Stimulated activated CD4-positive, alpha-beta T cell treated with anti-CD3 and anti-CD28 coated beads, Interleukin-12 subunit alpha, Interleukin-12 subunit beta, amount 100 ng/mL, for 4 hours (primary cell): Measurements from ENCODE around the gene EEFSEC.
"Not testable (repeated sequence)": the region's sequence is repeated elsewhere in the genome, so short reads cannot be mapped to it uniquely, and the experiment has no call there.

ENCODE experiments used
- DNase-seq: peaks from one replicate; pipeline ENCODE4 v3.0.0-alpha.2; 2020

Gene EEFSEC

DNA sequence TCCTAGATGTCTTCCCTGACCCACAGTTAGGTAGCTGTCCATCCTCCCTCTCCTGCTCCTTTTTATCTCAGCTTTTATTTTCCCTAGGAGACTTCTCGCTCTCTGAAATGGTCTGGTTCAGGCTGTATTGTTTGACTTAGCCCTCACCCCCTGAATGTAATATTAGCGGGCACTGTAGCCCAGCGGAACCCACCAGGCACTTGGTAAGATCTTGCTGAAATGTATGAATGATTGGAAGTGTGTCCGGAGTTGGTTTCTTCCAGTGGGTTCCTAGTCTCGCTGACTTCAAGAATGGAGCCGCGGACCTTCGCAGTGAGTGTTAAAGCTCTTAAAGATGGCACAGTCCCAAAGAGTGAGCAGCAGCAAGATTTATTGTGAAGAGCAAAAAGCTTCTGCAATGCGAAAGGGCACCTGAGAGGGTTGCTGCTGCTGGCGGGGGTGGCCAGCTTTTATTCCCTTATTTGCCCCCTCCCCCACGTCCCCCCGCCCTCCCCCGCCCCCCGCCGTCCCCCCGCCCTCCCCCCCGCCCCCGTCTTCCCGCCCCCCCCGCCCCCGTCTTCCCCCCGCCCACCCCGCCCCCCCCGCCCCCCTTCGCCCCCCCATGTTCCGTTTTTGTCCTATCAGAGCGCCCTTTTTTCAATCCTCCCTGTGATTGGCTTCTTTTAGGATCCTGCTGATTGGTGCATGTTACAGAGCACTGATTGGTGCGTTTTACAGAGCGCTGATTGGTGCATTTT lies 694 bp upstream of the EEFSEC start:
- no peak for DNase-seq

- not testable (repeated sequence) for DNase-seq
Observed at GRCh38 chr3:128154354-128154753, 1.1 kb downstream of the EEFSEC start.

- no peak for DNase-seq
Observed at GRCh38 chr3:128155616-128156360, 2.5 kb downstream of the EEFSEC start.

GRCh38 chr3:128160661-128161060 lies 7.4 kb downstream of the EEFSEC start:
- no peak for DNase-seq

DNA sequence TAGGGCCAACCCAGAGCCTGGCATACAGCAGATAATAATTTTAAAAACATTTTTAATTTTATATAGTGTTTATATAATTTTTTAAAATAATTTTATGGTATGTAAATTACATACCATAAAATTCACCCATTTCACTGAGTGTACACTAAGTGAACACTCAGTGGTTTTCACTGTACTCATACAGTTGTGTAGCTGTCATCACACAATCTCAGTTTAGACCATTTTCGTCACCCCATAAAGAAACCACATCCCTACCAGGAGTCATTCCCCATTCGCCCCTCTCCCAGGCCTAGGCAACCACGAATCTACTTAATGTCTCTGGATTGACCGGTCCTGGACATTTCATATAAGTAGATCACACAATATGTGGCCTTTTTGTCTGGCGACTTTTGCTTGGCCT lies 10.2 kb downstream of the EEFSEC start:
- DNase-seq = no peak

GRCh38 chr3:128166971-128167453 lies 13.7 kb downstream of the EEFSEC start:
- no peak for DNase-seq

DNA sequence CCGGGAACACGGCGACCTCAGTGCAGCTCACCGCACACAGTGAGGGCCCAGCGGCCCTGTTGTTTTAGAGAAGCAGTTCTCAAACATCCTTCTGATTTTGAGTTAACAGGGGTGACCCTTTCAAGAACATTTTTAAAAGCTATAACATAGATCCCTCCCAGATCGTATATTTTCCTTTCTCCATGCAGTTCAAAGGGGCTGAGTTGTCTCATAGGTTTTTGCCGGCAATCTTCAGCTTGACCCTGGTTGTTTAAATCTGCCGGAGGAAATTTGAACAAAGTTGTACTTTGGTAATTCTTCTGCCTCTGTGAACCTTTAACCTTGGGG lies 14.3 kb downstream of the EEFSEC start:
- DNase-seq = no peak

GRCh38 chr3:128167973-128168674 lies 14.8 kb downstream of the EEFSEC start:
- DNase-seq = no peak

- DNase-seq = no peak
Observed at GRCh38 chr3:128168836-128169235, 15.6 kb downstream of the EEFSEC start.

- DNase-seq = no peak
Observed at GRCh38 chr3:128170866-128171516, 17.7 kb downstream of the EEFSEC start.

GRCh38 chr3:128173200-128173599 lies 19.9 kb downstream of the EEFSEC start:
- no peak for DNase-seq

DNA sequence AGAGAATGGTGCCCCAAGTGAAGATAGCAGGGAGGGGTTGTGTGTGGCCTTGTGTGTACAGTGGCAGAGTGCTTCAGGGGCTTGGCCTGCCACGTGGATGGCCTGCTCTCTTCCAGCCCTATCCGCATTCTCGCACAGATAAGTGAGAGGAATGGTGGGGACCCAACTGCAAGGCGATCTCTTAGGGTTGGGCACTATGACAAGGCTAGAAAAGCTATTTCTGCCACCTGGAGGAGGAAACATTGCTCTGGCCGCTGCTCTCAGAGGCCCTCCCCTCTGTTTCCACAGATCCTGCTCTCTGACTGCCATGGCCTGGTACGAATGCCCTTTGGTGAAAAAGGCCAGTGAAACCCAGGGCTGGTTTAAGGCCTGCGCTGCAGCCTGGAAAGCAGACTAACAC lies 20.6 kb downstream of the EEFSEC start:
- DNase-seq = no peak

DNA sequence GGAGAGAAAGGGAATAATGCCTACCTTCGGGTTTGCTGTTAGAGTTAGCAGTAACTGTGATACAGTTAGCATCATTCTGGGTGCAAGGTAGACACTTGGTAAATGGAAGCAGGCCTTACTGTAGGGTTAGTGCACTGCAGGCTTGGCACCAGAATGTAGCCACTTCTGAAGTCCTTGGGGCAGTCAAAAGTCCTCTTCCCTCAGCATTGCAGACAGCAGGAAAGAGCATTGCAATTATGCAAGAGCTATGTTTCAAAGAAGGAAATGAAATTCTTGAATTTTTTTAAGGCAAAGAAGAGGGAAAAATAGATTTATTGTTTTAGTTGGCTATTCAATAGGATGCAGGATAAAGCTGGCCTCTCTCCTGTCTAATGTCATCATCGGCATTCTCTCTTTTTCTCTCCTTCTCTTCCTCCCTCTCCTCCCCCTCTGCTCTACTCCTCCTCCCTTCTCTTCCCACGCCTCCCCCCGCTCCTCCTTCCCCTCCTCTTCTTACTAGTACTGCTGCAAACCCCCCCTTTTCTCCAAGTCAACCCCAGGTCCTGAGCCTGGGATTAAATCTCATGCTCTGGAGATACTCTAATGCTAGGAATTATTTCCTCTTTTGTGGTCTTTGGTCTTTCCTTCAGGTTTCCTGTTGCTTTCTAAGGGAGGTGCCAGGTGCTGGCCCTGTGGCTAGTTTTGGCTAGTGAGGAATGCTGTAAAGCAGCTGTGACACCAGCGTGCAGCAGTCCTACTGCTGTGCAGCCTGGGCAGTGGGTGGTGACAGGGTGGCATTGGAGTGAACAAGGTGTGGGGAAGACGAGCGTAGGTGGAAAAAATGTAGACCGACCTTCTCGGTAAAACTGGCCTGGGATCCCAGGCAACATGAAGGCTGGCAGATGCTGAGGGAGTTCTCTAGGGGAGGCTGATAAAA lies 21.7 kb downstream of the EEFSEC start:
- no peak for DNase-seq

- no peak for DNase-seq
Observed at GRCh38 chr3:128175768-128176167, 22.5 kb downstream of the EEFSEC start.

DNA sequence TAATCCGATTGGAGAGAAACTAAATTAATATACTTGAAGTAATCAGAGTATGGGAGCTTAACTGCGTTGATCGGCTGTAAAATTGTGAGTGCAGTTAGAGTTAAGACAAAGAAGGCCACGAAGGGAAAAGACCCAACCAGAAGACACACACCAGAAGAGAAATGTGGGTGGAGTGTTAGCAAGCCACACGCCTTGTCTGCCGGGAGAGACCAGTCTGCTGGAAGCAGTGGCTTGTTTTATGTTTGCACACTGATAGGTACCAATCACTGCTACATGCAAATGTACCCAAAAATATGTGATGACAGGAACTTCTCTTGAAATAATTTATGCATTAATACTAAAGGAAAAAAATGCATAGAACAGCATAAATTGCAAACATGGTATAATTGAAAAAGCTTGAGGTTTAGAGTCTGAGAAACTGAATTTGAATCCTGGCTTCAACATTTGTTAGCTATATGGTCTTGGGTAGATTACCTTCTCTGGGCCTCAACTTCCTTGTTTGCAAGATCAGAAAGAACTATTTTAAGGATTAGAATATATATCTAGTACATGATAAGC lies 23.1 kb downstream of the EEFSEC start:
- no peak for DNase-seq

DNA sequence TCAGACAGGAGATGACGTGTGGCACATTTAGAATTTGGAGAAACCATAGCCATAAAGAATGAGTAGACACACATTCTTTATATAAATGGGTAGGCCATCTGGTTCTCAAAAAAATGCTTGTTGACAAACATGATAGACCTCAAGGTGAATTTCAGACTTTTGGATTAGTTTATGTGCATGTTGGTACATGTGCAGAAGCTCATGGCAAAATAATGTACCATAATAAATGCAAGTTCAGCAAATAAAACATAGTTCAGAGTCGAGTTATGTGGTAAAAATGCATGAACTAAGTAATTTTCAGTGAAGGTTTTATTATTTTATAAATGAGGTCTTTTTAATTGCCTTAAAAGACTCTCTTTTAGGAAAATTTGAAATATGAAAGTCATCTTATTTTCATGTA lies 24.6 kb downstream of the EEFSEC start:
- DNase-seq = no peak

DNA sequence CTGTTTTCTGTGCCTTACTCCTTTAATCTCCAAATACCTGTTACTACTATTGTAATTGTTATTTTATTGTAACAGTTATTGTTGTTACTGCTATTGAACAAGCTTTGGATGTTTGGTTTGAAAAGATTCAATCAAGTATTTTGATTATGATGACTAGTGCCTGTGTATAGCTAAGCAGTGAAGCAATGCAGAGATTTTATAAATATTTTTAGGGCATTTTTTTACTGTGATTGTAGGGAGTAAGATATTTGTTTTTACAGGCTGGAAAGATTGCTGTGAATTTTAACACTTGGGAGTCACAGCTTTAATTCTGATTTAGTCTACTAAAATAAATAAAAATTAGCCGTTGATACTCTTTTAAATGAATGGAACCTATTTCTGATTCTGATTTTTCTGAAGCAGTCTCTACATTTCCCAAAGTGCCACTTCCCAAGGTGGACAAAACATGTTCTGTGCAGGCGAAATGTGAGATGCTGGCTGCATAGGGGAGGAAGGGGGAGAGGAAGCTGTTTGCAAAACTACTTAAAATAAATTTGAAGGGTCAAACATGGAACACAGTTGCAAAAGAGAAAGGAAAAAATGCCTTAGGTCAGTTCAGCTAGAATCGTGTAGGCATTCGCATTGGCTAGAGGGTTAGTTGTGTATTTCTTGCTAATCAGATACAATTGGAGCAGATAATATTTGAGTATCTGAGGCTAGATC lies 25.7 kb downstream of the EEFSEC start:
- DNase-seq = no peak

- DNase-seq = no peak
Observed at GRCh38 chr3:128179484-128179819, 26.2 kb downstream of the EEFSEC start.

DNA sequence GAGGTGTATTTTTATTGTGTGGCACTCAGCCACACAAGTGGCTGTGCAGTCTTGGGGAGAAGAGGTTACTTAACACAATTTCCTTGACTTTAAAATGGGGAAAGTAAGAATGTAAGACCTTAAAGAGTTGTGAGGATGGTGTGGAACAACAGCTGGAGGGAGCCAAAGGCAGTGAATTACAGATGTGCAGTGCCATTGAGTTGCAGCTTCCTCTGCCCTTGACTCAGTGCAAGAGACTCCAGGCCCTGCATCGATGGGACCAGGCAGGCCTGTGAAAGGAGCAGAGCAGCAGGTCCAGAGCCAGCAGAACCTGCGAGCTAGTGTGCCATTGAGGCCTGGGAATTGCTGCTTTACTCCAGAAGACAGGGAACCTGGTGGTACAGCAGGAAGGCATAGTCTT lies 27.2 kb downstream of the EEFSEC start:
- no peak for DNase-seq

DNA sequence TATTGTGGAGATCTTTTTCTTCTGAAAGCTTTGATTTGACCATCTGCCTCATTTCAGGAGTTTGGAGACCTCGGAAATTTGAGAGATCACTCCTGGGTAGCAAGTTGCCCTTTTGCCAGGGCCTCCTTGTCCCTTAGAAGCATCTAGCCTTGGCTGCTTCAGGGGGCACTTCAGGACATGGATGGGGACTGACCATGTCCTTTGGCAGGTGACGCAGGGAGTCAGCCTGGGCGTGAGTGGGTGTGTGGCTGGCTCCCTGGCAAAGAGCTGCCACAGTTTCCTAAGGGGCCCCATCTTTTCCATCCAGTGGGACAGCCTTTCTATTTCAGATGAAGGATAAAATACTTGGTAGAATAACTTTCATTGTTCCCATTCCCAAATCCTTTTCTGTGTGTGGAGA lies 27.6 kb downstream of the EEFSEC start:
- DNase-seq = no peak

- no peak for DNase-seq
Observed at GRCh38 chr3:128182656-128183055, 29.4 kb downstream of the EEFSEC start.
